HG03565 (cell line): Measurements from ENCODE around the gene USP17L30.
"Not testable (repeated sequence)": the region's sequence is repeated elsewhere in the genome, so short reads cannot be mapped to it uniquely, and the experiment has no call there.

Experiments
- ATAC-seq: cut with Tn5 transposase; IDR thresholded peaks from one replicate; pipeline ENCODE4 v1.9.1; 2021; ENCODE audit warnings: mild to moderate bottlenecking, moderate library complexity; ENCODE audit not compliant: unreplicated experiment

Gene USP17L30

GRCh38 chr4:9362829-9363228 is at the start of gene USP17L30:
TSS of gene USP17L30 (plus strand) at chr4:9363129. CDS start at chr4:9363129, 0 bp downstream.
- not testable (repeated sequence) for ATAC-seq

- ATAC-seq, result not testable (repeated sequence)
Observed at GRCh38 chr4:9324191-9324590, 38.7 kb upstream of the USP17L30 start.

DNA sequence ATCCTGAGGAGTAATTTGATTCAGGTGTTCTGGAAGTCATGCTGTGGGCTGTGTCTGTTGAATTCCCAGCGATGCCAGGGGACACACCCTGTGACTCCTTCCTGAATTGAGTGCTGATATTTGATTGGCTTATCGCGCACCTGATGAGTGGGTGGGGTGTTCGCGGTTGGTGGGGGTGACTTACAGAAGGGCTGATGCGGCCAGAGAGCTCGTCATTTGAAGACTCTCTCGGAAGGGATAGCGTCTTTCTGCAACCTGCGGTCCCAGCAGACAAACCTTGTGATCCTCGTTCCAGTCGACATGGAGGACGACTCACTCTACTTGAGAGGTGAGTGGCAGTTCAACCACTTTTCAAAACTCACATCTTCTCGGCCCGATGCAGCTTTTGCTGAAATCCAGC is 38.1 kb upstream of the USP17L30 start, which contains the start of gene USP17L24:
Gene USP17L24 (plus strand): TSS at position 301 of the 400 bp plus-strand sequence. CDS start 0 bp downstream, at position 301.
- not testable (repeated sequence) for ATAC-seq

GRCh38 chr4:9329611-9330010 is 33.3 kb upstream of the USP17L30 start, which contains the start of gene USP17L25:
TSS of gene USP17L25 (plus strand) at chr4:9329911. CDS start at chr4:9329911, 0 bp downstream.
- ATAC-seq, result not testable (repeated sequence)

GRCh38 chr4:9334358-9334757 is 28.6 kb upstream of the USP17L30 start, which contains the start of gene USP17L26:
TSS of gene USP17L26 (plus strand) at chr4:9334658. CDS start at chr4:9334658, 0 bp downstream.
- ATAC-seq, result not testable (repeated sequence)

GRCh38 chr4:9339103-9339502 is 23.8 kb upstream of the USP17L30 start, which contains the start of gene USP17L5:
TSS of gene USP17L5 (plus strand) at chr4:9339403. CDS start at chr4:9339403, 0 bp downstream.
- not testable (repeated sequence) for ATAC-seq

- not testable (repeated sequence) for ATAC-seq
Observed at GRCh38 chr4:9343848-9344247, 19.1 kb upstream of the USP17L30 start, which contains the start of gene USP17L27. TSS of gene USP17L27 (plus strand) at chr4:9344148. CDS start at chr4:9344148, 0 bp downstream.

DNA sequence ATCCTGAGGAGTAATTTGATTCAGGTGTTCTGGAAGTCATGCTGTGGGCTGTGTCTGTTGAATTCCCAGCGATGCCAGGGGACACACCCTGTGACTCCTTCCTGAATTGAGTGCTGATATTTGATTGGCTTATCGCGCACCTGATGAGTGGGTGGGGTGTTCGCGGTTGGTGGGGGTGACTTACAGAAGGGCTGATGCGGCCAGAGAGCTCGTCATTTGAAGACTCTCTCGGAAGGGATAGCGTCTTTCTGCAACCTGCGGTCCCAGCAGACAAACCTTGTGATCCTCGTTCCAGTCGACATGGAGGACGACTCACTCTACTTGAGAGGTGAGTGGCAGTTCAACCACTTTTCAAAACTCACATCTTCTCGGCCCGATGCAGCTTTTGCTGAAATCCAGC is 14.3 kb upstream of the USP17L30 start, which contains the start of gene USP17L28:
Gene USP17L28 (plus strand): TSS at position 301 of the 400 bp plus-strand sequence. CDS start 0 bp downstream, at position 301.
- not testable (repeated sequence) for ATAC-seq

DNA sequence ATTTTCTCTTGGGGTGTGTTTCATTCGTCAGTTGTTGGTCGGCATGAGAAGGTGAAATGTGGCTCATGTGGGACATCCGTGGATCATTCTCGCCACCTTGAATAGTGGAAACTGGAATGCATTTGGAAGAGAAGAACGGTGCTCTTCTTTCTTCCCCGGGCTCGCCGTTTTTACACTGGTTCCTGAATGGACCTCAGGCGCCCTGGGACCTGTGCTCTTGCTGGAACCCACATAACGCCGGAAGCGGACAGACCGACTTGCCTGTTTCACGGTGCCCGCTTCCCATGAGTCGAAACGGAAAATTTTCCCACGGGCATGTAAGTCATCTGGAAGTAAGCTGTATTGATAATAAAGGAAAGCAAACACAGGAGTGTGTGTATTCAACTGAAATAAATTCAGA is 12.1 kb upstream of the USP17L30 start:
- not testable (repeated sequence) for ATAC-seq

DNA sequence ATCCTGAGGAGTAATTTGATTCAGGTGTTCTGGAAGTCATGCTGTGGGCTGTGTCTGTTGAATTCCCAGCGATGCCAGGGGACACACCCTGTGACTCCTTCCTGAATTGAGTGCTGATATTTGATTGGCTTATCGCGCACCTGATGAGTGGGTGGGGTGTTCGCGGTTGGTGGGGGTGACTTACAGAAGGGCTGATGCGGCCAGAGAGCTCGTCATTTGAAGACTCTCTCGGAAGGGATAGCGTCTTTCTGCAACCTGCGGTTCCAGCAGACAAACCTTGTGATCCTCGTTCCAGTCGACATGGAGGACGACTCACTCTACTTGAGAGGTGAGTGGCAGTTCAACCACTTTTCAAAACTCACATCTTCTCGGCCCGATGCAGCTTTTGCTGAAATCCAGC is 9.6 kb upstream of the USP17L30 start, which contains the start of gene USP17L29:
Gene USP17L29 (plus strand): TSS at position 301 of the 400 bp plus-strand sequence. CDS start 0 bp downstream, at position 301.
- ATAC-seq, result not testable (repeated sequence)

GRCh38 chr4:9379881-9380280 is 17.0 kb downstream of the USP17L30 start:
- ATAC-seq, result not testable (repeated sequence)

- not testable (repeated sequence) for ATAC-seq
Observed at GRCh38 chr4:9381012-9381534, 18.1 kb downstream of the USP17L30 start.

GRCh38 chr4:9384126-9384525 is 21.2 kb downstream of the USP17L30 start:
- no peak for ATAC-seq

- ATAC-seq, result not testable (repeated sequence)
Observed at GRCh38 chr4:9389001-9389400, 26.1 kb downstream of the USP17L30 start.

GRCh38 chr4:9405774-9406173 is 42.8 kb downstream of the USP17L30 start:
- not testable (repeated sequence) for ATAC-seq

- not testable (repeated sequence) for ATAC-seq
Observed at GRCh38 chr4:9406491-9406890, 43.6 kb downstream of the USP17L30 start.

DNA sequence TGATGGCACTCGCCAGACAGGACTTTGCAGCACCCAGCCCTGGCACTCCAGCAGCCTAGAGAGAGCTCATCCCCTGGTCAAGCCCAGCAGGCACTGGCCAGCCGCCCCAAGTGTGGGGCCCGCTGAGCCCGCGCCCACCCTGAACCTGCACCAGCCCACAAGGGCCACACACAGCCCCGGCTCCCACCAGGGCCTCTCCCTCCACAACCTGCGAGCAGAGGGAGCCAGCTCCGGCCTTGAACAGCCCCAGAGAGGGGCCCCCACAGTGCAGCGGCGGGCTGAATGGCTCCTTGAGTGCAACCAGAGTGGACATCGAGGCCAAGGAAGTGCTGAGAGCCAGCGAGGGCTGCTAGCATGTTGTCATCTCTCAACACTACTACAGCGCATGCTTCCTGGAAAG is 46.9 kb downstream of the USP17L30 start:
- no peak for ATAC-seq
